NCI-H510A treated with DMSO at 0.1 percent for 48 hours (cell line): Measurements from ENCODE around the gene RNF19B.
"Not testable (repeated sequence)": the region's sequence is repeated elsewhere in the genome, so short reads cannot be mapped to it uniquely, and the experiment has no call there.

ENCODE experiments used
- DNase-seq: peaks from one replicate; lab custom pipeline; 2025; lab: John Stamatoyannopoulos, UW

RNF19B gene

GRCh38 chr1:32928715-32929114, 35.9 kb downstream of the RNF19B start:
- DNase-seq = no peak

GRCh38 chr1:32928285-32928684, 36.3 kb downstream of the RNF19B start:
- DNase-seq = no peak

GRCh38 chr1:32927441-32927840, 37.2 kb downstream of the RNF19B start:
- DNase-seq = no peak

- no peak for DNase-seq
These were observed 38.0 kb downstream of the RNF19B start for GRCh38 chr1:32926562-32926961.

- peak; percentile 58 for DNase-seq
These were observed 39.0 kb downstream of the RNF19B start for GRCh38 chr1:32925403-32926162.

GRCh38 chr1:32924881-32925344, 39.7 kb downstream of the RNF19B start:
- no peak for DNase-seq

- no peak for DNase-seq
These were observed 43.8 kb downstream of the RNF19B start for GRCh38 chr1:32920833-32921232.

GRCh38 chr1:32919811-32920733, 44.5 kb downstream of the RNF19B start:
- no peak for DNase-seq

- no peak for DNase-seq
These were observed 46.4 kb downstream of the RNF19B start for GRCh38 chr1:32918179-32918578.

- DNase-seq = no peak
These were observed 47.1 kb downstream of the RNF19B start for GRCh38 chr1:32917521-32917920.

- no peak for DNase-seq
These were observed 48.6 kb downstream of the RNF19B start for GRCh38 chr1:32915766-32916706.

GRCh38 chr1:32910319-32910718, 54.3 kb downstream of the RNF19B start:
- DNase-seq = no peak

GRCh38 chr1:32907435-32907834, 57.2 kb downstream of the RNF19B start:
- DNase-seq = no peak

GRCh38 chr1:32906654-32907053, 58.0 kb downstream of the RNF19B start:
- DNase-seq = no peak

GRCh38 chr1:32905588-32905987, 59.0 kb downstream of the RNF19B start:
- not testable (repeated sequence) for DNase-seq

- no peak for DNase-seq
These were observed 59.8 kb downstream of the RNF19B start for GRCh38 chr1:32904797-32905196.

- no peak for DNase-seq
These were observed 60.4 kb downstream of the RNF19B start for GRCh38 chr1:32903991-32904785.

- DNase-seq = no peak
These were observed 62.1 kb downstream of the RNF19B start for GRCh38 chr1:32902535-32902920.

GRCh38 chr1:32901823-32902534, 62.6 kb downstream of the RNF19B start:
- no peak for DNase-seq
